SK-N-SH treated with all-trans-retinoic acid at 6 μM for 48 hours (cell line): Measurements from ENCODE around the gene PLCB3.

Source experiments
- ATAC-seq: fragments of 200-7000 bp; cut with Tn5 transposase; 3 replicates; pipeline ENCODE4 v1.9.1; 2020; ENCODE audit warnings: mild to moderate bottlenecking, moderate library complexity
- ARNTL ChIP-seq: fragments of 450-650 bp; formaldehyde crosslinking; IDR thresholded peaks from 2 replicates; pipeline ENCODE4 v1.5.0; 2020; ENCODE audit warnings: low read depth, mild to moderate bottlenecking, moderate library complexity, borderline replicate concordance
- BACH2 ChIP-seq: fragments of 250-450 bp; sonication (Bioruptor Pico); IDR thresholded peaks from 2 replicates; pipeline ENCODE4 v1.9.0; 2021; ENCODE audit warnings: mild to moderate bottlenecking, borderline replicate concordance
- CSDC2 ChIP-seq: fragments of 250-450 bp; sonication (Bioruptor Pico); IDR thresholded peaks from 2 replicates; pipeline ENCODE4 v1.5.0; 2020; ENCODE audit warnings: mild to moderate bottlenecking, moderate library complexity
- GLIS3 ChIP-seq: fragments of 250-450 bp; sonication (Bioruptor Pico); IDR thresholded peaks from 2 replicates; pipeline ENCODE4 v1.5.0; 2020; ENCODE audit warnings: mild to moderate bottlenecking, moderate library complexity
- ISL1 ChIP-seq: fragments of 250-450 bp; sonication (Bioruptor Pico); IDR thresholded peaks from 2 replicates; pipeline ENCODE4 v2.1.2; 2022; ENCODE audit warnings: mild to moderate bottlenecking, moderate library complexity
- OSR1 ChIP-seq: fragments of 250-450 bp; sonication (Bioruptor Pico); IDR thresholded peaks from 2 replicates; pipeline ENCODE4 v1.8.0; 2022; ENCODE audit warnings: moderate library complexity, mild to moderate bottlenecking, inconsistent platforms
- PPARA ChIP-seq: fragments of 250-450 bp; sonication (Bioruptor Pico); IDR thresholded peaks from 2 replicates; pipeline ENCODE4 v1.5.0; 2020; ENCODE audit warnings: mild to moderate bottlenecking, borderline replicate concordance
- RARB ChIP-seq: fragments of 250-450 bp; sonication (Bioruptor Pico); IDR thresholded peaks from 2 replicates; pipeline ENCODE4 v1.8.0; 2021; ENCODE audit warnings: mild to moderate bottlenecking, moderate library complexity
- SNAI2 ChIP-seq: fragments of 250-450 bp; sonication (Bioruptor Pico); IDR thresholded peaks from 2 replicates; pipeline ENCODE4 v1.5.0; 2020; ENCODE audit warnings: mild to moderate bottlenecking, moderate library complexity
- TCF4 ChIP-seq: fragments of 250-450 bp; sonication (Bioruptor Pico); IDR thresholded peaks from 2 replicates; pipeline ENCODE4 v1.8.0; 2021; ENCODE audit warnings: mild to moderate bottlenecking, moderate library complexity, borderline replicate concordance
- TOX ChIP-seq: fragments of 250-450 bp; sonication (Bioruptor Pico); IDR thresholded peaks from 2 replicates; pipeline ENCODE4 v1.8.0; 2021; ENCODE audit warnings: mild to moderate bottlenecking, moderate library complexity, borderline replicate concordance
- ZC3H10 ChIP-seq: fragments of 250-450 bp; sonication (Bioruptor Pico); IDR thresholded peaks from 2 replicates; pipeline ENCODE4 v1.5.1; 2021; ENCODE audit warnings: mild to moderate bottlenecking, moderate library complexity
- ZFP3 ChIP-seq: fragments of 250-450 bp; sonication (Bioruptor Pico); IDR thresholded peaks from 2 replicates; pipeline ENCODE4 v1.5.0; 2020; ENCODE audit warnings: mild to moderate bottlenecking, moderate library complexity
- ZFP30 ChIP-seq: fragments of 450-650 bp; formaldehyde crosslinking; IDR thresholded peaks from 2 replicates; pipeline ENCODE4 v1.5.0; 2022; ENCODE audit warnings: mild to moderate bottlenecking, moderate library complexity
- ZNF565 ChIP-seq: fragments of 450-650 bp; formaldehyde crosslinking; conservative IDR thresholded peaks from 2 replicates; pipeline ENCODE4 v1.5.0; 2020; ENCODE audit warnings: low read depth, mild to moderate bottlenecking, moderate library complexity
- ZNF70 ChIP-seq: fragments of 450-650 bp; formaldehyde crosslinking; IDR thresholded peaks from 2 replicates; pipeline ENCODE4 v1.5.0; 2020; ENCODE audit warnings: mild to moderate bottlenecking, moderate library complexity
- ZNF8 ChIP-seq: fragments of 450-650 bp; formaldehyde crosslinking; IDR thresholded peaks from 2 replicates; pipeline ENCODE4 v1.5.0; 2020; ENCODE audit warnings: mild to moderate bottlenecking, moderate library complexity
- TF ChIP-seq, protein P1 (sequence below): fragments of 250-450 bp; sonication (Bioruptor Pico); IDR thresholded peaks from 2 replicates; pipeline ENCODE4 v1.5.1; 2020; ENCODE audit warnings: low read depth, mild to moderate bottlenecking, moderate library complexity
- TF ChIP-seq, protein P2 (sequence below): fragments of 250-450 bp; sonication (Bioruptor Pico); IDR thresholded peaks from 2 replicates; pipeline ENCODE4 v1.8.0; 2020; ENCODE audit warnings: mild to moderate bottlenecking, moderate library complexity, borderline replicate concordance
- TF ChIP-seq, protein P3 (sequence below): fragments of 250-450 bp; sonication (Bioruptor Pico); IDR thresholded peaks from 2 replicates; pipeline ENCODE4 v1.8.0; 2021; ENCODE audit warnings: low read depth, mild to moderate bottlenecking, moderate library complexity, borderline replicate concordance
- TF ChIP-seq, protein P4 (sequence below): fragments of 250-450 bp; sonication (Bioruptor Pico); IDR thresholded peaks from 2 replicates; pipeline ENCODE4 v1.5.0; 2020; ENCODE audit warnings: mild to moderate bottlenecking, moderate library complexity

Gene PLCB3

DNA sequence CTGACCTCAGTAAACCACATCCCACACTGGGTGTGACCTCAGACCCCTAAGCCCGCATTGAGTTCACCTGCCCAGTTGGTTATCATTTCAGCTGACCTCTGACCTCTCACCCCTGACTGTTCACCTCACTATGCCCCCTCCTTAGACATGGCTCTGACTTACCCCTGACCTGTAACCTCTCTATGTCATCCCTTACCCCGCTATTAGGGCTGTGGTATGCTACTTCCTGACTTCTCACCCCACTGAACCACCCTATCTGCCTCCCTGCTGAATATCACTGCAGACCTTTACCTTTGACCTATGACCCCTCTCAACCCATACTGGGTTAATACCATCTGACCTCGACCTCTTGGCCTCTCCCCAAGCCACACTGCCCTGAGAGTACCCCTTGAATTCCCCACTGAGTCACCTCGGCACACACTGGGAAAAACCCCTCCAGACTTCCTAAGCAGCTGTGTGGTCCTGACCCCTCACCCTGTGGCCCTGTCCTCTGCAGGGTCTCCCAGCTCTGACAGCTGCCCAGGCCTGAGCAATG, 8.3 kb downstream of the PLCB3 start:
- no peak for ATAC-seq
- TF ChIP-seq ARNTL (CRISPR knock-in tag) (no peak), GLIS3 (CRISPR knock-in tag) (no peak), ZFP30 (CRISPR knock-in tag) (no peak), ZC3H10 (CRISPR knock-in tag) (no peak), ISL1 (no peak), CSDC2 (CRISPR knock-in tag) (no peak)
- TF ChIP-seq, protein P1, sequence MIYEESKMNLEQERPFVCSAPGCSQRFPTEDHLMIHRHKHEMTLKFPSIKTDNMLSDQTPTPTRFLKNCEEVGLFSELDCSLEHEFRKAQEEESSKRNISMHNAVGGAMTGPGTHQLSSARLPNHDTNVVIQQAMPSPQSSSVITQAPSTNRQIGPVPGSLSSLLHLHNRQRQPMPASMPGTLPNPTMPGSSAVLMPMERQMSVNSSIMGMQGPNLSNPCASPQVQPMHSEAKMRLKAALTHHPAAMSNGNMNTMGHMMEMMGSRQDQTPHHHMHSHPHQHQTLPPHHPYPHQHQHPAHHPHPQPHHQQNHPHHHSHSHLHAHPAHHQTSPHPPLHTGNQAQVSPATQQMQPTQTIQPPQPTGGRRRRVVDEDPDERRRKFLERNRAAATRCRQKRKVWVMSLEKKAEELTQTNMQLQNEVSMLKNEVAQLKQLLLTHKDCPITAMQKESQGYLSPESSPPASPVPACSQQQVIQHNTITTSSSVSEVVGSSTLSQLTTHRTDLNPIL (CRISPR knock-in tag): no peak
- TF ChIP-seq, protein P2, sequence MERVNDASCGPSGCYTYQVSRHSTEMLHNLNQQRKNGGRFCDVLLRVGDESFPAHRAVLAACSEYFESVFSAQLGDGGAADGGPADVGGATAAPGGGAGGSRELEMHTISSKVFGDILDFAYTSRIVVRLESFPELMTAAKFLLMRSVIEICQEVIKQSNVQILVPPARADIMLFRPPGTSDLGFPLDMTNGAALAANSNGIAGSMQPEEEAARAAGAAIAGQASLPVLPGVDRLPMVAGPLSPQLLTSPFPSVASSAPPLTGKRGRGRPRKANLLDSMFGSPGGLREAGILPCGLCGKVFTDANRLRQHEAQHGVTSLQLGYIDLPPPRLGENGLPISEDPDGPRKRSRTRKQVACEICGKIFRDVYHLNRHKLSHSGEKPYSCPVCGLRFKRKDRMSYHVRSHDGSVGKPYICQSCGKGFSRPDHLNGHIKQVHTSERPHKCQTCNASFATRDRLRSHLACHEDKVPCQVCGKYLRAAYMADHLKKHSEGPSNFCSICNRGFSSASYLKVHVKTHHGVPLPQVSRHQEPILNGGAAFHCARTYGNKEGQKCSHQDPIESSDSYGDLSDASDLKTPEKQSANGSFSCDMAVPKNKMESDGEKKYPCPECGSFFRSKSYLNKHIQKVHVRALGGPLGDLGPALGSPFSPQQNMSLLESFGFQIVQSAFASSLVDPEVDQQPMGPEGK: no peak
- TF ChIP-seq, protein P3, sequence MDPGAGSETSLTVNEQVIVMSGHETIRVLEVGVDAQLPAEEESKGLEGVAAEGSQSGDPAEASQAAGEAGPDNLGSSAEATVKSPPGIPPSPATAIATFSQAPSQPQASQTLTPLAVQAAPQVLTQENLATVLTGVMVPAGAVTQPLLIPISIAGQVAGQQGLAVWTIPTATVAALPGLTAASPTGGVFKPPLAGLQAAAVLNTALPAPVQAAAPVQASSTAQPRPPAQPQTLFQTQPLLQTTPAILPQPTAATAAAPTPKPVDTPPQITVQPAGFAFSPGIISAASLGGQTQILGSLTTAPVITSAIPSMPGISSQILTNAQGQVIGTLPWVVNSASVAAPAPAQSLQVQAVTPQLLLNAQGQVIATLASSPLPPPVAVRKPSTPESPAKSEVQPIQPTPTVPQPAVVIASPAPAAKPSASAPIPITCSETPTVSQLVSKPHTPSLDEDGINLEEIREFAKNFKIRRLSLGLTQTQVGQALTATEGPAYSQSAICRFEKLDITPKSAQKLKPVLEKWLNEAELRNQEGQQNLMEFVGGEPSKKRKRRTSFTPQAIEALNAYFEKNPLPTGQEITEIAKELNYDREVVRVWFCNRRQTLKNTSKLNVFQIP (CRISPR knock-in tag): no peak

DNA sequence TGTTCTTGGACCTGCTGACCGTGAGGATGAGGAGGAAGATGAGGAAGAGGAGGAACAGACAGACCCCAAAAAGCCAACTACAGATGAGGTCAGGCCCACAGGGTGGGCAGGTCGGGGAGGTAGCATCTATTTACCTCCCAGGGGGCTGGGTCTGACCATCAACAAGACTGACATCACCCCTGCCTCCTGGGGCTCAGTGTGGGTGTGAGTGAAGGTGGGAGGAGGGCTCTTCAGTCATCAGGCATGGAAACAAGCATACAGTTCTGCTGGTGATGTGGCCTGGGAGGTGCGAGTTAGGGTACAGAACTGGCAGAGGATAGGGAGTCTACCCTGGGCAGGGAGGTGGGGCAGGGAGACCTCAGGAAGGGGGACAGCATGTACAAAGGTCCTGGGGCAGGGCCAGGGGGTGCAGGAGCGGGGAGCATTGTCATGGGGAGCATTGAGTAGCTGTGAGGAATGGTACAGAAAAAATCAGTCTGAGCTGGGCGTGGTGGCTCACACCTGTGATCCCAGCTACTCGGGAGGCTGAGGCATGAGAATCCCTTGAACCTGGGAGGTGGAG, 8.9 kb downstream of the PLCB3 start:
- TF ChIP-seq PPARA (CRISPR knock-in tag) (no peak), TOX (no peak), ISL1 (no peak), ZC3H10 (CRISPR knock-in tag) (no peak), ZNF70 (no peak), TCF4 (CRISPR knock-in tag) (no peak), OSR1 (no peak), ARNTL (CRISPR knock-in tag) (no peak), ZNF565 (CRISPR knock-in tag) (no peak), SNAI2 (CRISPR knock-in tag) (no peak), CSDC2 (CRISPR knock-in tag) (no peak), ZNF8 (CRISPR knock-in tag) (no peak), BACH2 (CRISPR knock-in tag) (no peak), GLIS3 (CRISPR knock-in tag) (no peak), RARB (CRISPR knock-in tag) (no peak), ZFP3 (CRISPR knock-in tag) (no peak), ZFP30 (CRISPR knock-in tag) (no peak)
- TF ChIP-seq, protein P3 (CRISPR knock-in tag): no peak
- TF ChIP-seq, protein P4, sequence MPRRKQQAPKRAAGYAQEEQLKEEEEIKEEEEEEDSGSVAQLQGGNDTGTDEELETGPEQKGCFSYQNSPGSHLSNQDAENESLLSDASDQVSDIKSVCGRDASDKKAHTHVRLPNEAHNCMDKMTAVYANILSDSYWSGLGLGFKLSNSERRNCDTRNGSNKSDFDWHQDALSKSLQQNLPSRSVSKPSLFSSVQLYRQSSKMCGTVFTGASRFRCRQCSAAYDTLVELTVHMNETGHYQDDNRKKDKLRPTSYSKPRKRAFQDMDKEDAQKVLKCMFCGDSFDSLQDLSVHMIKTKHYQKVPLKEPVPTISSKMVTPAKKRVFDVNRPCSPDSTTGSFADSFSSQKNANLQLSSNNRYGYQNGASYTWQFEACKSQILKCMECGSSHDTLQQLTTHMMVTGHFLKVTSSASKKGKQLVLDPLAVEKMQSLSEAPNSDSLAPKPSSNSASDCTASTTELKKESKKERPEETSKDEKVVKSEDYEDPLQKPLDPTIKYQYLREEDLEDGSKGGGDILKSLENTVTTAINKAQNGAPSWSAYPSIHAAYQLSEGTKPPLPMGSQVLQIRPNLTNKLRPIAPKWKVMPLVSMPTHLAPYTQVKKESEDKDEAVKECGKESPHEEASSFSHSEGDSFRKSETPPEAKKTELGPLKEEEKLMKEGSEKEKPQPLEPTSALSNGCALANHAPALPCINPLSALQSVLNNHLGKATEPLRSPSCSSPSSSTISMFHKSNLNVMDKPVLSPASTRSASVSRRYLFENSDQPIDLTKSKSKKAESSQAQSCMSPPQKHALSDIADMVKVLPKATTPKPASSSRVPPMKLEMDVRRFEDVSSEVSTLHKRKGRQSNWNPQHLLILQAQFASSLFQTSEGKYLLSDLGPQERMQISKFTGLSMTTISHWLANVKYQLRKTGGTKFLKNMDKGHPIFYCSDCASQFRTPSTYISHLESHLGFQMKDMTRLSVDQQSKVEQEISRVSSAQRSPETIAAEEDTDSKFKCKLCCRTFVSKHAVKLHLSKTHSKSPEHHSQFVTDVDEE: no peak
- TF ChIP-seq, protein P2: no peak
- ATAC-seq: no peak
